HG03060 (cell line): ENCODE data around the gene PDZD2.

Experiments
- ATAC-seq: cut with Tn5 transposase; IDR thresholded peaks from one replicate; pipeline ENCODE4 v1.9.1; 2021; ENCODE audit warnings: low read depth, moderate number of reproducible peaks; ENCODE audit not compliant: unreplicated experiment

PDZD2 gene

GRCh38 chr5:31635446-31635845 is 3.5 kb upstream of the PDZD2 start:
- no peak for ATAC-seq

GRCh38 chr5:31637851-31638250 is 1.1 kb upstream of the PDZD2 start:
- no peak for ATAC-seq

- ATAC-seq: no peak
Observed at GRCh38 chr5:31638345-31638744, 586 bp upstream of the PDZD2 start.

GRCh38 chr5:31639481-31640411 is 815 bp downstream of the PDZD2 start:
- ATAC-seq: no peak

GRCh38 chr5:31640573-31640972 is 1.6 kb downstream of the PDZD2 start:
- ATAC-seq: no peak

GRCh38 chr5:31641059-31641458 is 2.1 kb downstream of the PDZD2 start:
- no peak for ATAC-seq

GRCh38 chr5:31641575-31641974 is 2.6 kb downstream of the PDZD2 start:
- ATAC-seq: no peak

- ATAC-seq: no peak
Observed at GRCh38 chr5:31645420-31646081, 6.6 kb downstream of the PDZD2 start.

GRCh38 chr5:31648326-31648725 is 9.4 kb downstream of the PDZD2 start:
- ATAC-seq: no peak

GRCh38 chr5:31651241-31651640 is 12.3 kb downstream of the PDZD2 start:
- no peak for ATAC-seq

GRCh38 chr5:31655491-31655890 is 16.6 kb downstream of the PDZD2 start:
- no peak for ATAC-seq

GRCh38 chr5:31656806-31657205 is 17.9 kb downstream of the PDZD2 start:
- ATAC-seq: no peak

- no peak for ATAC-seq
Observed at GRCh38 chr5:31657315-31657979, 18.5 kb downstream of the PDZD2 start.

GRCh38 chr5:31661257-31661656 is 22.3 kb downstream of the PDZD2 start:
- ATAC-seq: no peak

GRCh38 chr5:31663519-31663918 is 24.6 kb downstream of the PDZD2 start:
- ATAC-seq: no peak

- no peak for ATAC-seq
Observed at GRCh38 chr5:31664566-31664965, 25.6 kb downstream of the PDZD2 start.

- ATAC-seq: no peak
Observed at GRCh38 chr5:31671339-31671741, 32.4 kb downstream of the PDZD2 start.

GRCh38 chr5:31674371-31674951 is 35.5 kb downstream of the PDZD2 start:
- ATAC-seq: no peak

GRCh38 chr5:31675472-31675871 is 36.5 kb downstream of the PDZD2 start:
- no peak for ATAC-seq

- ATAC-seq: no peak
Observed at GRCh38 chr5:31678180-31678579, 39.2 kb downstream of the PDZD2 start.

GRCh38 chr5:31680528-31680927 is 41.6 kb downstream of the PDZD2 start:
- no peak for ATAC-seq
